ENCODE results near the gene SAMD10. TPM values are rescaled to one million over a fixed set of nuclear protein-coding genes. Genes with fewer than 3 reads are reported as not detected.

Gene SAMD10
- total RNA-seq, 4 donors from 2014 or later, result 0.62 to 4.6 (median 1.9) TPM

DNA sequence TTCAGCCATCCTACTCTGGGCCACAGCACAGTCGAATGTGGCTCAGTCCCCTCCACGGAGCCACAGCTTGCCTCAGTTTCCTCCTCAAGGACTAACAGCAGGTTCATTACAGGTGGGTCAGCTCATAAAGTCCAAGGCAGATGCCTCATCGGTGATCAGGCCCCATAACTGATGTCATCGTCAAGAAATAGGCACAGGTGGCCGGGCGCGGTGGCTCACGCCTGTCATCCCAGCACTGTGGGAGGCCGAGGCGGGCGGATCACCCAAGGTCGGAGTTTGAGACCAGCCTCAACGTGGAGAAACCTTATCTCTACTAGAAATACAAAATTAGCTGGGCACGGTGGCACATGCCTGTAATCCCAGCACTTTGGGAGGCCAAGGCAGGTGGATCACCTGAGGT, 26.7 kb downstream of the SAMD10 start:
- WGBS, 2 donors (ENCODE audit: low coverage in 1 of 2), result 81% methylated on average over 11 of the region's 14 CpGs; no CpG with 5 or more reads in 1 of the 2 donors
- peaks cover 2 to 92% (median 75%) of the 10 kb centered on the region in 3 donors for H3K4me1 ChIP-seq

DNA sequence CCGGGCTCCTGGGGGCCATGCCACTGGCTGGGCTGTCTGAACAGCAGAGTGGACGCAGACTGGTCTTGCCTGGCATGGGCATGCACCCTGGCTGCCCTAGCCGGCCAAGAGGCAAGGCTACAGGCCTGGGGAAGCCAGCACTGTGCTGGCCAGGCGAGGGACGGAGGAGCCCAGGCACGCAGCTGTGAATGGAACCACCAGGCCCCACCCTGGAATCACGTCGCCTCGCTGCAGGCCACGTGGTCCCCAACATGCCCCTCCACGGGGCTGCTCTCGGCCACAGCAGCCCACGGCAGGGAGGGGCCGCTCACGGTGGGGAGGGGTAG, 27.3 kb downstream of the SAMD10 start:
- no peak overlapping the region for H3K4me3 ChIP-seq
- peak overlapping the region in 3 of 4 donors; percentile 95 to 97 (median 95) for H3K27ac ChIP-seq
- H3K27me3 ChIP-seq, result no peaks in the 10 kb centered on the region
- H3K4me1 ChIP-seq, result peaks cover 2 to 92% (median 75%) of the 10 kb centered on the region in 3 donors
- no peak for ATAC-seq
- no peaks in the 10 kb centered on the region for H3K9me3 ChIP-seq
- WGBS, 2 donors (ENCODE audit: low coverage in 1 of 2), result no CpG with 5 or more reads among the region's 15 CpGs
- TF ChIP-seq POLR2AphosphoS5 (IDR thresholded peaks at IDR 0.05), result no peak
- no peak for TF ChIP-seq EP300 (IDR thresholded peaks at IDR 0.05)
- TF ChIP-seq, protein P1, sequence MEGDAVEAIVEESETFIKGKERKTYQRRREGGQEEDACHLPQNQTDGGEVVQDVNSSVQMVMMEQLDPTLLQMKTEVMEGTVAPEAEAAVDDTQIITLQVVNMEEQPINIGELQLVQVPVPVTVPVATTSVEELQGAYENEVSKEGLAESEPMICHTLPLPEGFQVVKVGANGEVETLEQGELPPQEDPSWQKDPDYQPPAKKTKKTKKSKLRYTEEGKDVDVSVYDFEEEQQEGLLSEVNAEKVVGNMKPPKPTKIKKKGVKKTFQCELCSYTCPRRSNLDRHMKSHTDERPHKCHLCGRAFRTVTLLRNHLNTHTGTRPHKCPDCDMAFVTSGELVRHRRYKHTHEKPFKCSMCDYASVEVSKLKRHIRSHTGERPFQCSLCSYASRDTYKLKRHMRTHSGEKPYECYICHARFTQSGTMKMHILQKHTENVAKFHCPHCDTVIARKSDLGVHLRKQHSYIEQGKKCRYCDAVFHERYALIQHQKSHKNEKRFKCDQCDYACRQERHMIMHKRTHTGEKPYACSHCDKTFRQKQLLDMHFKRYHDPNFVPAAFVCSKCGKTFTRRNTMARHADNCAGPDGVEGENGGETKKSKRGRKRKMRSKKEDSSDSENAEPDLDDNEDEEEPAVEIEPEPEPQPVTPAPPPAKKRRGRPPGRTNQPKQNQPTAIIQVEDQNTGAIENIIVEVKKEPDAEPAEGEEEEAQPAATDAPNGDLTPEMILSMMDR (IDR thresholded peaks at IDR 0.05), result no peak
- TF ChIP-seq POLR2A (IDR thresholded peaks at IDR 0.05), result no peak
- no peaks in the 10 kb centered on the region for H3K36me3 ChIP-seq

More for the DNA sequence above, 26.7 kb downstream of the SAMD10 start:
- TF ChIP-seq EP300 (IDR thresholded peaks at IDR 0.05) (no peak), POLR2AphosphoS5 (IDR thresholded peaks at IDR 0.05) (no peak), POLR2A (IDR thresholded peaks at IDR 0.05) (no peak)
- TF ChIP-seq, protein P1 (IDR thresholded peaks at IDR 0.05), result no peak
- H3K9me3 ChIP-seq, result no peaks in the 10 kb centered on the region
- no peak overlapping the region for H3K4me3 ChIP-seq
- no peak for ATAC-seq
- peak overlapping the region in 3 of 4 donors; percentile 95 to 97 (median 95) for H3K27ac ChIP-seq
- H3K36me3 ChIP-seq, result no peaks in the 10 kb centered on the region
- H3K27me3 ChIP-seq, result no peaks in the 10 kb centered on the region

DNA sequence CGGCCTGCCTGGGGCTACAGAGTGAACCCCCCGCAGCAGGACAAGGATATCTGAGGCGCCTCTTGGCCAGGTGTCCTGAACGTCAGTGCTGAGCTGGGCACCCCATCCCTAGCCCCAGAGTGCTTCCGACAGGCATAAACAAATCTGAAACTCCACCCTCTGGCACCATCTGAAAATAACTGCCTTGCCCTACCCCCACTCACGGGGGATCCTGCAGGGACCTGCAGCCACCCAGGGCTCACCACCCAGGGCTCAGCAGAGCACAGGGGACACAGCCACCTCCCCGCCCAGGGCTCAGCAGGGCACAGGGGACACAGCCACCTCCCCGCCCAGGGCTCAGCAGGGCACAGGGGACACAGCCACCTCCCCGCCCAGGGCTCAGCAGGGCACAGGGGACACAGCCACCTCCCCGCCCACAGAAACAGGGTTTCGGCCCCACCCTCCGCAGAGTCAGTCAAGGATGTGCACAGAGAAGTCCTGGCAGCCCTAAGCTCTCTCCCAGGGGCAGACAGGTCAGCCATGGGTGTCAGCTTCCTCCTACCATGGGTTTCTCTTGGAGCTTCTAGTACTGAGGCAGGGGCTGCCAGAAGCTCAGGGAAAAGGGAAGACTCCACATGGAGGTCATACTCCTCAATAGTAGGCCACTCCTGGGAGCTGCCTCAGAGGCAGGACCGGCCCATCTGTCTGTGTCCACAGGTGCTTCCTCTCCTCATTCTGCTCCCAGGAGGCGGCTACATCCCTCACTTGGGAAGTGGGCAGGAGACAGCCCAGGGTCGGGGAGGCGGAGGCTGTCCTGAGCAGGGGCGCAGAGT, 27.8 kb downstream of the SAMD10 start:
- no peak for ATAC-seq

DNA sequence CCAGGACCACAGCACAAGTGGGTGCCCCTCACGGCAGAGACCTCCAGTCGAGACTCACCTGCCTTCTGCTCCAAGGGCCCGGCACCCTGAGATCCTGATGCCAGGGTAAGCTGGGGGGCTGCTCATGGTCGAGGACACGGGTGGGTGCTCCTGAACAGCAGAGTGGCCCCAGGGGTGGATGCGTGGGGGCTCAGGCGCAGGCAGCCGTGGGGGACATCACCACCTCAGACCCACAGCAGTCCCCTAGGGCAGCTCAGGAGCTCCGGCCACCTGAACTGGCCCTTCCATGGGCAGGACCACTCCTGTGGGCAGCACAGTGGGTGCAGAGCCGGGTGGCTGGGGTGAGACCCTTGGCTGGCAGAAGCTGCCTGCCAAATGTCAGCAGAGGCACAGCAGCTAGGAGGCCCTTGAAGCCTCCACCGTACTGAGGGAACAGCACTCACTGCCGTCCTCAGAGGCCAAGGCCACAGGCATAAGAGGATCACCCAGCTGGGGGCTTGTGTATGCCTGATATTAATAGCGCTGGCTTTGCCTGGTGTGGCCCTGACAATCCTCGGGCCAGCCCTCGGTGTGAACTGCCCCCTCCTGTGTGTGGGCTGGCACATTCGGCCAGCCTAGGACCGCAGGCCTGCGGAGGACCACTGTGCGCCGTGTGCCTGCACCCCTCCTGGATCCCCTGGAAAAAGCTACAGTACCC, 28.6 kb downstream of the SAMD10 start:
- Histone ChIP-seq H3K9me3 (no peaks in the 10 kb centered on the region), H3K4me1 (peaks cover 2 to 96% (median 72%) of the 10 kb centered on the region in 3 donors), H3K27ac (peak overlapping the region; percentile 81 to 97 (median 95)), H3K36me3 (peaks cover 0 to 7% of the 10 kb centered on the region in 2 donors), H3K4me3 (peak overlapping the region in 1 of 2 donors; percentile 37), H3K27me3 (no peaks in the 10 kb centered on the region)
- WGBS, 2 donors (ENCODE audit: low coverage in 1 of 2), result no CpG with 5 or more reads among the region's 20 CpGs
- ATAC-seq, result no peak
- TF ChIP-seq, protein P1 (IDR thresholded peaks at IDR 0.05), result no peak
- no peak for TF ChIP-seq EP300 (IDR thresholded peaks at IDR 0.05)
- TF ChIP-seq POLR2A (IDR thresholded peaks at IDR 0.05), result no peak
- TF ChIP-seq POLR2AphosphoS5 (IDR thresholded peaks at IDR 0.05), result no peak

More for the DNA sequence above, 27.8 kb downstream of the SAMD10 start:
- H3K27me3 ChIP-seq, result no peaks in the 10 kb centered on the region
- H3K4me3 ChIP-seq, result peak overlapping the region in 1 of 2 donors; percentile 37
- no peak for TF ChIP-seq POLR2A (IDR thresholded peaks at IDR 0.05)
- TF ChIP-seq, protein P1 (IDR thresholded peaks at IDR 0.05), result no peak
- TF ChIP-seq EP300 (IDR thresholded peaks at IDR 0.05), result no peak
- TF ChIP-seq POLR2AphosphoS5 (IDR thresholded peaks at IDR 0.05), result no peak
- H3K27ac ChIP-seq, result peak overlapping the region in 3 of 4 donors; percentile 95 to 97 (median 95)
- H3K4me1 ChIP-seq, result peaks cover 2 to 92% (median 72%) of the 10 kb centered on the region in 3 donors
- no peaks in the 10 kb centered on the region for H3K36me3 ChIP-seq
- no peaks in the 10 kb centered on the region for H3K9me3 ChIP-seq
- WGBS, 2 donors (ENCODE audit: low coverage in 1 of 2), result 17% methylated on average over 1 of the region's 17 CpGs; no CpG with 5 or more reads in 1 of the 2 donors
